ENCODE results near the gene CCDC33. TPM values are rescaled to one million over a fixed set of nuclear protein-coding genes. Genes with fewer than 3 reads are reported as not detected.

CCDC33 gene
- total RNA-seq, 1 experiment from 2014 or later = not detected

GRCh38 chr15:74330861-74331408, 94.8 kb downstream of the CCDC33 start:
- Histone ChIP-seq H3K27me3 (ENCODE audit: control insufficient read depth, insufficient read depth, low read length) (no peaks in the 10 kb centered on the region), H3K4me1 (ENCODE audit: control insufficient read depth, insufficient read depth, low read length) (no peaks in the 10 kb centered on the region), H3K4me3 (ENCODE audit: low read depth in 2 of 2, low read length in 2 of 2) (no peak overlapping the region), H3K27ac (ENCODE audit: low read length) (no peak overlapping the region), H3K36me3 (ENCODE audit: control insufficient read depth, insufficient read depth, low read length) (no peaks in the 10 kb centered on the region), H3K9me3 (ENCODE audit: control insufficient read depth, insufficient read depth, low read depth, low read length) (no peaks in the 10 kb centered on the region)
- ATAC-seq (peak; percentile 54), DNase-seq (ENCODE audit: low read depth, low spot score) (no peak)
- ChIA-PET CTCF (interaction anchor here (1.1 to 1.3 kb wide), 2 partner anchors 8 to 10 kb away, joined by 3 to 4 read pairs; no protein-coding TSS in a partner anchor), POLR2A (no interaction called here)
- in situ Hi-C loops (cut with HindIII; ENCODE audit: low pct_unique_long_range_greater_than_20kb, low sequenced_read_pairs) = no loop called here
- no peak for TF ChIP-seq SIN3A (IDR thresholded peaks at IDR 0.05; ENCODE audit: borderline replicate concordance, insufficient read depth, low read depth, low read length)
- TF ChIP-seq REST (IDR thresholded peaks at IDR 0.05; ENCODE audit: insufficient read depth in 1 of 2, low read depth in 2 of 2, low read length in 1 of 2) = no peak
- no peak for TF ChIP-seq CTCF (IDR thresholded peaks at IDR 0.05)
- TF ChIP-seq TCF7L2 (IDR thresholded peaks at IDR 0.05; ENCODE audit: low read depth, low read length) = no peak
- no peak for TF ChIP-seq POLR2AphosphoS5 (IDR thresholded peaks at IDR 0.05; ENCODE audit: low read depth, low read length)
- intact Hi-C loops (cut with micrococcal nuclease; ENCODE audit: unreplicated experiment) = no loop called here
- BruUV-seq (replicated peaks) = no TSS peak

- TF ChIP-seq REST (IDR thresholded peaks at IDR 0.05; ENCODE audit: insufficient read depth in 1 of 2, low read depth in 2 of 2, low read length in 1 of 2) = no peak
- TF ChIP-seq TCF7L2 (IDR thresholded peaks at IDR 0.05; ENCODE audit: low read depth, low read length) = no peak
- TF ChIP-seq SIN3A (IDR thresholded peaks at IDR 0.05; ENCODE audit: borderline replicate concordance, insufficient read depth, low read depth, low read length) = no peak
- no peak for TF ChIP-seq POLR2AphosphoS5 (IDR thresholded peaks at IDR 0.05; ENCODE audit: low read depth, low read length)
- TF ChIP-seq CTCF (IDR thresholded peaks at IDR 0.05) = no peak
- BruUV-seq (replicated peaks) = no TSS peak
- in situ Hi-C loops (cut with HindIII; ENCODE audit: low pct_unique_long_range_greater_than_20kb, low sequenced_read_pairs) (no loop called here), intact Hi-C loops (cut with micrococcal nuclease; ENCODE audit: unreplicated experiment) (no loop called here)
- Histone ChIP-seq H3K27me3 (ENCODE audit: control insufficient read depth, insufficient read depth, low read length) (no peaks in the 10 kb centered on the region), H3K27ac (ENCODE audit: low read length) (no peak overlapping the region), H3K4me3 (ENCODE audit: low read depth in 2 of 2, low read length in 2 of 2) (no peak overlapping the region), H3K4me1 (ENCODE audit: control insufficient read depth, insufficient read depth, low read length) (no peaks in the 10 kb centered on the region), H3K36me3 (ENCODE audit: control insufficient read depth, insufficient read depth, low read length) (no peaks in the 10 kb centered on the region), H3K9me3 (ENCODE audit: control insufficient read depth, insufficient read depth, low read depth, low read length) (no peaks in the 10 kb centered on the region)
- CTCF ChIA-PET = no interaction called here
- no peak for ATAC-seq
- POLR2A ChIA-PET = no interaction called here
- no peak for DNase-seq (ENCODE audit: low read depth, low spot score)
Measured at GRCh38 chr15:74332011-74332410, 95.9 kb downstream of the CCDC33 start.

Measured in Panc1 (cell line).